Non-pigmented ciliary epithelial cell (primary cell): ENCODE data around the gene MT1HL1.
"Not testable (repeated sequence)": the region's sequence is repeated elsewhere in the genome, so short reads cannot be mapped to it uniquely, and the experiment has no call there.

ENCODE experiments used
- DNase-seq: peaks from one replicate; pipeline ENCODE4 v3.0.0-alpha.2; 2010; ENCODE audit warnings: low read depth

Gene MT1HL1

GRCh38 chr1:237016626-237017025, 12.4 kb upstream of the MT1HL1 start:
- no peak for DNase-seq

GRCh38 chr1:237013608-237014007, 9.4 kb upstream of the MT1HL1 start:
- no peak for DNase-seq

GRCh38 chr1:237012788-237013383, 8.6 kb upstream of the MT1HL1 start:
- DNase-seq, result peak; percentile 79

- no peak for DNase-seq
These were observed 8.1 kb upstream of the MT1HL1 start for GRCh38 chr1:237012361-237012760.

- no peak for DNase-seq
These were observed 7.2 kb upstream of the MT1HL1 start for GRCh38 chr1:237011432-237011831.

- no peak for DNase-seq
These were observed 5.4 kb upstream of the MT1HL1 start for GRCh38 chr1:237009611-237010010.

- no peak for DNase-seq
These were observed 3.1 kb upstream of the MT1HL1 start for GRCh38 chr1:237007147-237007881.

GRCh38 chr1:237005674-237006073, 1.4 kb upstream of the MT1HL1 start:
- no peak for DNase-seq

- DNase-seq, result no peak
These were observed 725 bp downstream of the MT1HL1 start for GRCh38 chr1:237003516-237003915.

- DNase-seq, result no peak
These were observed 4.0 kb downstream of the MT1HL1 start for GRCh38 chr1:237000191-237000590.

- no peak for DNase-seq
These were observed 5.7 kb downstream of the MT1HL1 start for GRCh38 chr1:236998546-236998945.

GRCh38 chr1:236997882-236998281, 6.4 kb downstream of the MT1HL1 start:
- no peak for DNase-seq

GRCh38 chr1:236997361-236997760, 6.9 kb downstream of the MT1HL1 start:
- no peak for DNase-seq

- no peak for DNase-seq
These were observed 9.8 kb downstream of the MT1HL1 start for GRCh38 chr1:236994450-236994849.

GRCh38 chr1:236992449-236992848, 11.8 kb downstream of the MT1HL1 start:
- no peak for DNase-seq

- DNase-seq, result no peak
These were observed 14.2 kb downstream of the MT1HL1 start for GRCh38 chr1:236990052-236990445.

- DNase-seq, result no peak
These were observed 14.8 kb downstream of the MT1HL1 start for GRCh38 chr1:236989290-236990051.

- no peak for DNase-seq
These were observed 20.4 kb downstream of the MT1HL1 start for GRCh38 chr1:236983818-236984217.

GRCh38 chr1:236982380-236982779, 21.9 kb downstream of the MT1HL1 start:
- no peak for DNase-seq

GRCh38 chr1:236981431-236981830, 22.8 kb downstream of the MT1HL1 start:
- DNase-seq, result not testable (repeated sequence)

GRCh38 chr1:236980673-236981072, 23.6 kb downstream of the MT1HL1 start:
- no peak for DNase-seq

GRCh38 chr1:236979149-236979900, 24.9 kb downstream of the MT1HL1 start:
- DNase-seq, result no peak
